ENCODE measurements around the gene STX1B.

Gene STX1B

GRCh38 chr16:30996324-30996984, 14.0 kb downstream of the STX1B start:
- DNase-seq (ENCODE audit: low spot score) = peak; percentile 46

GRCh38 chr16:30995927-30996323, 14.5 kb downstream of the STX1B start:
- DNase-seq (ENCODE audit: low spot score) = no peak

- DNase-seq (ENCODE audit: low spot score) = no peak
Observed at GRCh38 chr16:30992931-30993816, 17.3 kb downstream of the STX1B start.

GRCh38 chr16:30992276-30992780, 18.1 kb downstream of the STX1B start:
- no peak for DNase-seq (ENCODE audit: low spot score)

GRCh38 chr16:30991052-30991451, 19.4 kb downstream of the STX1B start:
- DNase-seq (ENCODE audit: low spot score) = no peak

GRCh38 chr16:30990105-30990504, 20.3 kb downstream of the STX1B start:
- DNase-seq (ENCODE audit: low spot score) = no peak

- no peak for DNase-seq (ENCODE audit: low spot score)
Observed at GRCh38 chr16:30989469-30990047, 20.9 kb downstream of the STX1B start.

- no peak for DNase-seq (ENCODE audit: low spot score)
Observed at GRCh38 chr16:30987581-30988190, 22.8 kb downstream of the STX1B start.

GRCh38 chr16:30986129-30986991, 24.1 kb downstream of the STX1B start:
- no peak for DNase-seq (ENCODE audit: low spot score)

- peak; percentile 11 for DNase-seq (ENCODE audit: low spot score)
Observed at GRCh38 chr16:30985401-30986128, 24.9 kb downstream of the STX1B start.

GRCh38 chr16:30984669-30985400, 25.6 kb downstream of the STX1B start, which contains the start of gene HSD3B7:
HSD3B7 (plus strand) TSS chr16:30985207; CDS start chr16:30985659, 452 bp downstream.
- DNase-seq (ENCODE audit: low spot score) = peak; percentile 78

GRCh38 chr16:30983898-30984610, 26.4 kb downstream of the STX1B start:
- no peak for DNase-seq (ENCODE audit: low spot score)

- no peak for DNase-seq (ENCODE audit: low spot score)
Observed at GRCh38 chr16:30983289-30983889, 27.0 kb downstream of the STX1B start.

GRCh38 chr16:30982548-30983288, 27.7 kb downstream of the STX1B start:
- DNase-seq (ENCODE audit: low spot score) = no peak

GRCh38 chr16:30980959-30981358, 29.5 kb downstream of the STX1B start:
- DNase-seq (ENCODE audit: low spot score) = no peak

GRCh38 chr16:30980434-30980833, 30.0 kb downstream of the STX1B start:
- no peak for DNase-seq (ENCODE audit: low spot score)

- DNase-seq (ENCODE audit: low spot score) = no peak
Observed at GRCh38 chr16:30980023-30980371, 30.4 kb downstream of the STX1B start.
